DMS79 treated with DMSO at 0.1 percent for 48 hours (cell line): Measurements from ENCODE around the gene CALN1.
"Not testable (repeated sequence)": the region's sequence is repeated elsewhere in the genome, so short reads cannot be mapped to it uniquely, and the experiment has no call there.

Experiments
- DNase-seq: peaks from one replicate; lab custom pipeline; 2025; lab: John Stamatoyannopoulos, UW

The CALN1 gene

GRCh38 chr7:72408966-72409637, 3.0 kb downstream of the CALN1 start:
- no peak for DNase-seq

DNA sequence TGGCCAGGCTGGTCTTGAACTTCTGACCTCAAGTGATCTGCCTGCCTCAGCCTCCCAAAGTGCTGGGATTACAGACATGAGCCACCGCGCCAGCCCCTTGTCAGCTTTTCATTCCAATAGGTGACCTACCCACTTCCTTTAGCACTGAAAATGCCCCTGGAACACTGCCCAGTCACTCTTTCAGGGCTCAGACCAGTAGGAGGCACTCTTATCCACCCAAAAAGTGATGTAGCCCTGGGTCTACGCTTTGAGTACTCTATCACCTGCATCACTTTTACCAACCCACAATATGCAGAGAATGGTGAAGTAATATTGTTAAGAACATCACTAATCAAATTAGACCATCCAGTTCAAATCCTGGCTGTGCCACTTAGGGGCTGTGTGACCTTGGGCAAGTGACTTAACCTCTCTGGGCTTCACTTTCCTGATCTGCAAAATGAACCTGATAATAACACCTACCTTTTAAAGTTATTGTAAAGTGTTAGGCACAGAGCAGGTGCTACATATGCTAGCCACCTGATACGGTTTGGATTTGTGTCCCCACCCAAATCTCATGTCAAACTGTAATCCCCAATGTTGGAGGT, 5.2 kb downstream of the CALN1 start:
- no peak for DNase-seq

- no peak for DNase-seq
Measured at GRCh38 chr7:72405871-72406270, 6.3 kb downstream of the CALN1 start.

DNA sequence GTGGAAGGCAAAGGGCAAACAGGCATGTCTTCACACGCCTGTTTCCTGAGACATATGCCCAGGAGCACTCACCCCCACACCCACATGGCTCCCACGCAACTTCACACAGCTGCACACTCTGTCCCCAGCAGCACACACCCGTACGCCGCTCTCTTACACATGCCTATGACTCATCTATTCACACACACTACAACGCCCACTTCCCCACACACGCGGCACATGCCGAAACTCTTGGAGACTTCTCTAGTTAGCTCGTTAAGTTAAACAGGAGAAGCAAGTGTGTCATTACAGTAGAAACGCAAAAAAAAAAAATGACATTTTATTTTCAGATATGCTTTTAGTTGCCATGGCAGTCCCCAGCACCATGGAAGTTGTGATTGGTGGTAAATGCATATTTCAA, 6.7 kb downstream of the CALN1 start:
- DNase-seq: no peak

- no peak for DNase-seq
Measured at GRCh38 chr7:72404743-72405142, 7.4 kb downstream of the CALN1 start.

GRCh38 chr7:72403458-72404076, 8.6 kb downstream of the CALN1 start:
- no peak for DNase-seq

- DNase-seq: no peak
Measured at GRCh38 chr7:72394016-72394415, 18.1 kb downstream of the CALN1 start.

- no peak for DNase-seq
Measured at GRCh38 chr7:72391821-72392377, 20.2 kb downstream of the CALN1 start.

DNA sequence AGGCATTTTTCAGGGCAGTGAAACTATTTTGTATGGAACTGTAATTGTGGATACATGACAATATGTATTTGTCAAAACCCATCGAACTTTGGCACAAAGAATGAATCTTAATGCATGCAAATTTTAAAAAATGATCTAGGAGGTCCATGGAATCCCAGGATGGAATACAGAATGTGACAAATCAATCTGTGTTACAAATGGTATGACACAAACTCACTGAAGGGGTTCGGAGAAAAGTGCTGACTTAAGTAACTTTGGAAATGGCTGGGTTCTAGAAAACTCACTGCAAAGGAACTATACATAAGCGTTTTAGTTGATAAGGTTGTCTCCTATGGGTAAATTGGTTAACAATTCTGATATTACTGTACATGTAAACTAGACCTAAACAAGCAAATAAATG, 26.0 kb downstream of the CALN1 start:
- no peak for DNase-seq

- no peak for DNase-seq
Measured at GRCh38 chr7:72362246-72362645, 49.9 kb downstream of the CALN1 start.

DNA sequence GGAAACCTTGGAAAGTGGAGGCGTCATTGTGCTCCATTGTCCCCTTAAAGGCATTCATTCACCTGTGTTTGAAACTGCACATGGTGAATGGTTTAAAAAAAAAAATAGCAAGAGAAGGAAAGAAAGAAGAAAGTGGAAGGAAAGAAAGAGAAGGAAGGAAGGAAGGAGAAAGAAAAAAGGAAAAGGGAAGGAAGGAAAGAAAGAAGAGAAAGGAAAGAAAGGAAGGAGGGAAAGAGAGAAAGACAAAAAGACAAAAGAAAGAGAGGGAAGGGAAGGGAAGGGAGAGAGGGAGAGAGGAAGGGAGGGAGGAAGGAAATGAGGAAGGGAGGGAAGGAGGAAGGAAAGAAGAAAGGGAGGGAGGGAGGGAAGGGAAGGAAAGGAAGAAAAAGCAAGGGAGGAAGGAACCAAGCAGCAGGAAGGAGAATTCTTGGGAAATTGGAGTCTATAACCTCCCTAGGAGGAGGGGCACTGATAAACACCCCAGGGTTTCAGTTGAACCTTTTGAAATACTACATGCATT, 66.9 kb downstream of the CALN1 start:
- no peak for DNase-seq

- no peak for DNase-seq
Measured at GRCh38 chr7:72343991-72344390, 68.1 kb downstream of the CALN1 start.

DNA sequence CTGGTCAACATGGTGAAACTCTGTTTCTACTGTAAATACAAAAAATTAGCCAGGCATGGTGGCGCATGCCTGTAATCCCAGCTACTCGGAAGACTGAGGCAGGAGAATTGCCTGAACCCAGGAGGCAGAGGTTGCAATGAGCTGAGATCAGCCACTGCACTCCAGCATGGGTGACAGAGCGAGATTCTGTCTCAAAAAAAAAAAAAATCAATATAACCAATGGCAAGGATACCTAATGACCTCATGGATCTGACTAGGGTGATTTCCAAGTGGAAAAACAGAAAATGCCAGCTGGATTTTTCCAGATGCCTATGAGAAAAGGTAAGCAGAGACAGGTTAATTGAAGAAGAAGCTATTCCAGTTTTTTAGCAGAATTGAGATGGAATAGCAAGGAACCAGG, 68.8 kb downstream of the CALN1 start:
- DNase-seq: not testable (repeated sequence)

GRCh38 chr7:72337390-72338167, 74.6 kb downstream of the CALN1 start:
- DNase-seq: no peak

- DNase-seq: no peak
Measured at GRCh38 chr7:72336632-72337389, 75.3 kb downstream of the CALN1 start.

DNA sequence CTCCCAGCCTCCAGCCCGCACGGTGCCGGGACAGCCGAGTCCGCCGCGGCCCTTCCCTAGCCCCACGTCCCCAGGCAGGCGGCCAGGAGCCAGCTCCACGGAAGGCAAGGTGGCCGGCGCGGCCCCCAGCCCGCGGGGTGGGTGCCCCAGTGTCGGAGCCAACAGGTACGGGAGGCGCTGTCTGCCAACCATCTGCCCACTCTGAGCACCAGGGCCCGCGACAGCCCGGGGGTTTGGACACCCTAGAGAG, 75.8 kb downstream of the CALN1 start:
- DNase-seq: no peak

DNA sequence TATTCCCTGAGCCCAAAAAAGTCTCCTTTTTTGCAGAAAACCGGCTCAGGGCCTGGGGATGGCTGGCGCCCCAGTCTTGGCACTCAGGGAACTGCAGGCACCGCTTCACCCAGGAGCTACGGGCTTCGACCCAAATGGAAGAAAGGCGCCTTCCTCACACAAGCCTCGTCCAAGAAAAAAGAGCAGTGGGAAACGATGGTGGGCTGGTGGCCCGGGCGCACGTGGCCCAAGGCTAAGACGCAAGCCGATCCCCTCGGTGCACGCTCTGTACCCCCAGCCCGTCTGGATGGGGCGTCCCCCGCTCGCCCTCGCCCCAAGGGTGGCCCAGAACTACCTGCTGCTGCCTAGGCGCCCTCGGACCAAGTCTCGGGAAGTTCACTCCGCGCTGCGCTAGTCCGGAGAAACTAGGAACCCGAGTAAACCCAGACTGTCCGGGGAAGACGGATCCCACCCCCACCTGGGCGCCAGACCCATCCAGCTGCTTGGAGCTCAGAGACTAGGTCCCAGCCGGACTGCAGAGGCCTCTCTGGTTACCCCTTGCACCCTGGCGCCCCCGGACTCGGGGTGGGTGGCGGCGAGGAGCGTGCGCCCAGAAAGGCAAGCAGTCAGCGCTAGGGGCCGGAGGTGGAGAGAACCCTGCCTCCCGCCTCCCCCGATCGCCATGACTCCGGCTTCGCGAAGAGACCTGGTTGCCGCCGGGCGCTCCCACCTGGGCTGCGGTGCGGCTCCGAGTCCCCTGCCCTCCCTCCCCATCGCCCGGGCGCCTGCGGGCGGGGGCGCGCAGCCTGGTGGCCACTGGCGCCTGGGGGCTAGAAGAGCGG, 76.4 kb downstream of the CALN1 start:
- DNase-seq: no peak

DNA sequence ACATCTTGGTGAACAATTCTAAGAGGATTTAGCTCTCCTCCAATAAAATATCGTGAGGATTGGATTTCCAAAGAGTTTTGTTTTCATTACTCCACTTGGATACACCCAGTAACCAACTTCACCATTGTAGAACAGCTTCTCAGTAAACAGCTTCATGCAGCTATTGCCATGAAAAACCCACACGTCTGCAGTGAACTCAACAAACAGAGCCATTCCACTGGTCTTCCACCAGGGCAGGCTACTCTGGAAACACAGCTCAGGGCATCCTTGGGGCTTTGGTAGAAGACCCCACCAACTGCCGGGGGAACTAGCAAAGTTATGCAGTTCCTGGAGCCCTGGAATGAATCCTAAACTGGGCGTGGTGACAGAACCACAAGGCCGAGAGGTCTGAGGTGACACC, 77.4 kb downstream of the CALN1 start:
- no peak for DNase-seq

GRCh38 chr7:72334066-72334465, 78.1 kb downstream of the CALN1 start:
- no peak for DNase-seq

GRCh38 chr7:72326811-72327210, 85.3 kb downstream of the CALN1 start:
- DNase-seq: no peak

- DNase-seq: no peak
Measured at GRCh38 chr7:72326365-72326764, 85.8 kb downstream of the CALN1 start.
